ENCODE results near the gene MBD3L5. TPM values are rescaled to one million over a fixed set of nuclear protein-coding genes. Genes with fewer than 3 reads are reported as not detected.

The MBD3L5 gene
- total RNA-seq, 1 donor from 2014 or later: not detected

Other genes with a start within 250 kb of the MBD3L5 start
- 1.8 and 2.0 TPM in 2 replicates for gene ADGRE1, start 143.0 kb upstream of the MBD3L5 start, total RNA-seq
- gene MBD3L2B, start 9.1 kb upstream of the MBD3L5 start, total RNA-seq: not detected in 2 replicates
- not detected in 2 replicates for gene MBD3L4, start 9.6 kb downstream of the MBD3L5 start, total RNA-seq
- gene MBD3L2, start 18.7 kb downstream of the MBD3L5 start, total RNA-seq: not detected in 2 replicates
- not detected in 2 replicates for gene MBD3L3, start 28.1 kb downstream of the MBD3L5 start, total RNA-seq
- gene ZNF557, start 39.1 kb downstream of the MBD3L5 start, total RNA-seq: 16.6 and 17.0 TPM in 2 replicates